HAP-1 (cell line): ENCODE results near the gene TMEM187.

Experiments used
- DNase-seq, 2 experiments: peaks; one replicate each; pipeline ENCODE4 v3.0.0-alpha.2; 2016 to 2020; ENCODE audit warnings: low spot score in 2 of 2
- H3K27me3 ChIP-seq: fragments of 250-450 bp; sonication (Bioruptor Pico); 2 replicates; pipeline ENCODE4 v1.5.1; 2020; ENCODE audit warnings: low read depth, mild to moderate bottlenecking, moderate library complexity
- H3K36me3 ChIP-seq: fragments of 250-450 bp; sonication (Bioruptor Pico); replicated peaks from 2 replicates; pipeline ENCODE4 v1.5.1; 2020; ENCODE audit warnings: mild to moderate bottlenecking
- H3K4me1 ChIP-seq: fragments of 250-450 bp; sonication (Bioruptor Pico); 2 replicates; pipeline ENCODE4 v1.5.1; 2020; ENCODE audit warnings: mild to moderate bottlenecking
- H3K4me3 ChIP-seq: fragments of 250-450 bp; sonication (Bioruptor Pico); 2 replicates; pipeline ENCODE4 v1.5.1; 2020; ENCODE audit warnings: mild to moderate bottlenecking, moderate library complexity
- H3K9me3 ChIP-seq: fragments of 250-450 bp; sonication (Bioruptor Pico); 2 replicates; pipeline ENCODE4 v1.5.1; 2020; ENCODE audit warnings: mild to moderate bottlenecking, moderate library complexity
- in situ Hi-C: fragments of 300-500 bp; cut with MboI; formaldehyde crosslinking; loops from 3 replicates; pipeline ENCODE4 v1.14.3; 2020; ENCODE audit warnings: low sequenced_read_pairs, inconsistent platforms, mixed read lengths

TMEM187 gene

DNA sequence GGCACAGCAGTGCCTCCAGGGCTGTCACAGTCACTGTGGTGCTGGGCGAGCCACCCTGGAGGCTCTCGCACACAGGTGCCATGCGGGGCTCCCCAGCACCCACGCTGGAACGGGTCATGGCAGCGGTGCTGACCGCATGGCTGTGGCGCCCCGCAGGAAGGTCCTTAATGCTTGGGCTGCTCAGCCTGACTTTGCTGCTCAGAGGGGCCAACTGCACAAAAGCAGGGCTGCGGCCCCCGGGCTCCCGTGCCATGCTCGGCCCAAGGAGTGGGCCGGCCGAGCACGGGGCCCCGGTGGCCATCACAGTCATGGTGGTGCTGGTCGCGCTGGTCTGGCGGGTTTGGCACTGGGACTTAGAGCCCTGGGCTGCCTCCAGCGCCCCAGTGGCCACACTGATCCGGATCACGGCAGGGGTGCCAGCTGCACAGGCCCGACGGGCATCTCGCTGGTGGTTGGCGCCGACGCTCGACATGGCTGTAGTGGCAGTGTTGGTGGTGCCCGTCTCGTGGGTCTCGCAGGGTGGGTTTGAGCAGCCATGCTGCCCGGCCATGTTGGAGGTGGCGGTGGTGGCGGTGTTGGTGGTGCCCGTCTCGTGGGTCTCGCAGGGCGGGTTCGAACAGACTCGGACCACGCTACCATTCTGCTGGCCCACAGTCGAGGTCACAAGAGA, 17.9 kb upstream of the TMEM187 start:
- Histone ChIP-seq H3K4me1 (no peaks in the 10 kb centered on the region), H3K27me3 (no peaks in the 10 kb centered on the region), H3K4me3 (no peak overlapping the region), H3K9me3 (no peaks in the 10 kb centered on the region), H3K36me3 (peaks cover 100% of the 10 kb centered on the region)
- DNase-seq, result no peak
- in situ Hi-C loops, result loop anchor here (10.0 kb wide), 1 partner anchor 1010 kb away; no protein-coding TSS in a partner anchor

GRCh38 chrX:153955228-153955732, 17.3 kb upstream of the TMEM187 start:
- Histone ChIP-seq H3K4me3 (no peak overlapping the region), H3K27me3 (no peaks in the 10 kb centered on the region), H3K4me1 (no peaks in the 10 kb centered on the region), H3K9me3 (no peaks in the 10 kb centered on the region), H3K36me3 (peaks cover 100% of the 10 kb centered on the region)
- in situ Hi-C loops, result loop anchor here (10.0 kb wide), 1 partner anchor 1010 kb away; no protein-coding TSS in a partner anchor
- no peak for DNase-seq

- DNase-seq, result no peak
- in situ Hi-C loops, result loop anchor here (10.0 kb wide), 1 partner anchor 1011 kb away; no protein-coding TSS in a partner anchor
- Histone ChIP-seq H3K27me3 (no peaks in the 10 kb centered on the region), H3K9me3 (no peaks in the 10 kb centered on the region), H3K4me3 (no peak overlapping the region), H3K36me3 (peaks cover 100% of the 10 kb centered on the region), H3K4me1 (no peaks in the 10 kb centered on the region)
These were observed 16.3 kb upstream of the TMEM187 start for GRCh38 chrX:153956044-153956907.

DNA sequence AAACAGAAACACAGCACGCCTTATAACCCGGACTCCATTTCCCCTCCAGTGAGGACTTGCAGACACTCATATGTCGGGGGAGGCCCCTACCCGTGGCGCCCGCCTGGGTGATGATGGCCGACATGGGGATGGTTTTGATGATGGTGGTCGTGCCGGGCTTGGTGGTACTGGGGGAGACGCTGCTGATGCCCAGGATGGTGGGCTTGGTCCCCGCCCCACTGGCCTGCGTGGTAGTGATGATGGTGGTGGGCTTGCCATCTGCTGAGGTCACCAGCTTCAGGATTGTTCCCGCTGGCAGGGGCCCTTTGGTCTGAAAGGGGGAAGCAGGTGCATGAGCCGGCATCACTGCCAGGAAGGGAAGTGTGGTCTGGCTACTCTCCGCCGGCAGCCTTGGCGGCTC, 15.3 kb upstream of the TMEM187 start:
- H3K36me3 ChIP-seq, result peaks cover 100% of the 10 kb centered on the region
- H3K4me3 ChIP-seq, result no peak overlapping the region
- DNase-seq, result no peak
- in situ Hi-C loops, result loop anchor here (10.0 kb wide), 1 partner anchor 1012 kb away; no protein-coding TSS in a partner anchor
- H3K4me1 ChIP-seq, result no peaks in the 10 kb centered on the region
- H3K9me3 ChIP-seq, result no peaks in the 10 kb centered on the region
- no peaks in the 10 kb centered on the region for H3K27me3 ChIP-seq

DNA sequence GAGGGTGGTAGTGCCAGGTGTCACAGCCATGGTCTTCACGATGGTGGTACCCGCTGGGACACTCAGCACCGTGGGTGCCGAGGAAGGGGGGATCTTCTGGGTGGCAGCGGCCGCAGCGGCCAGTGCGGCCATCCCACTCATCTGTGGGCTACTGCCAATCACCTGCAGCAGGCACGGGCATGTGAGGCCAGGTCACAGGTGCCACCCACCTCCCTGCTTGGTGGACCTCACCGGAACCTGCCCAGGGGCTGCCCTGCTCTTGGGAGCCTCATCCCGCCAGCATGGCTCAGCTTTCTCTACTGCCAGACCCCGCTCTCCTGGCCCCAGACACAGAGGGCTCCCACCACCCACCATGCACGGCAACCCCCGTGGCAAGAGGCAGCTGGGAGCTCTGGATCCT, 13.9 kb upstream of the TMEM187 start:
- no peak for DNase-seq
- H3K9me3 ChIP-seq, result no peaks in the 10 kb centered on the region
- H3K27me3 ChIP-seq, result no peaks in the 10 kb centered on the region
- peaks cover 100% of the 10 kb centered on the region for H3K36me3 ChIP-seq
- in situ Hi-C loops, result loop anchor here (10.0 kb wide), 1 partner anchor 1014 kb away; no protein-coding TSS in a partner anchor
- H3K4me1 ChIP-seq, result no peaks in the 10 kb centered on the region
- no peak overlapping the region for H3K4me3 ChIP-seq

DNA sequence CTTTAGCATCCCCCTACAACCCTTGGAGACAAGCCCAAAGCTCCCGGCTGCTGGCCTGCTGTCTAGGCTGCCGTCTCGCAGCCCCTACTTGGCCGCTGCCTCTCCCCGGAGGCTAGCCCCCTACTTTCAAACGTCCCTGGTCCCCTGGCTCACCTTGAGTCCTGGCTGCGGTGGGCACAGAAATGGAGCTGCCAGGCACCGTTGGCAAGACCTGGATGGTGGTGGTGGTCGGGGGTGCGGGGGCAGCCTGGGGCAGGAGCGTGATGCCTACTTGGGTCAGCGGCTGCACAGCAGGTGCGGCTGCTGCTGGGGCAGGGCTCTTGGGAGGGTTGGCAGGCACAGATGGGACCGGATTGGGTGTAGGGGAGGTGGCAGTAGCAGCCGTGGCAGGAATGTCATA, 12.9 kb upstream of the TMEM187 start:
- in situ Hi-C loops, result loop anchor here (10.0 kb wide), 1 partner anchor 1015 kb away; no protein-coding TSS in a partner anchor

GRCh38 chrX:153960077-153960476, 12.5 kb upstream of the TMEM187 start:
- Histone ChIP-seq H3K27me3 (no peaks in the 10 kb centered on the region), H3K36me3 (peaks cover 100% of the 10 kb centered on the region), H3K9me3 (no peaks in the 10 kb centered on the region), H3K4me1 (no peaks in the 10 kb centered on the region), H3K4me3 (no peak overlapping the region)
- DNase-seq, result no peak
- in situ Hi-C loops, result no loop called here

More for the DNA sequence above, 12.9 kb upstream of the TMEM187 start:
- no peaks in the 10 kb centered on the region for H3K4me1 ChIP-seq
- H3K27me3 ChIP-seq, result no peaks in the 10 kb centered on the region
- no peak for DNase-seq
- H3K36me3 ChIP-seq, result peaks cover 100% of the 10 kb centered on the region
- no peak overlapping the region for H3K4me3 ChIP-seq
- H3K9me3 ChIP-seq, result no peaks in the 10 kb centered on the region

DNA sequence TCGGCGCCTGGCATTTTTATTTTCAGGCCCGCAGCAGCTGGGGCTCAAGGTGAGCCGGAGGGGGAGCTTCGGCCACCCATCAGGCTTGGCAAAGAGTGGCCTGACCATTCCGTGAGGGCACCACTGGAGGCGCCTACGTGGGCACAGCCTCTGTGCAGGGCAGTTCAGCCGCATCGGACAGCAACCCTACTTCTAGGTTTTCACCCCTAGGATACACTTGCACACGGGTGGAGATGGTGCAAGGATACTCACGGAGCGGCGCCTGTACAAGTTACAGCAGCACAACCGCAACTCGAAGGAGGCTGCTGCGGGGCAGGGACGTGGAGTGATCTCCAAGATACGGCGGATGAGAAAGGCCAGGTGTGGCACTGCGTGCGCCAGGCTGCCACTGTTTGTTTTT, 11.8 kb upstream of the TMEM187 start:
- H3K36me3 ChIP-seq, result peaks cover 94% of the 10 kb centered on the region
- H3K4me3 ChIP-seq, result no peak overlapping the region
- no peaks in the 10 kb centered on the region for H3K4me1 ChIP-seq
- in situ Hi-C loops, result no loop called here
- no peaks in the 10 kb centered on the region for H3K9me3 ChIP-seq
- H3K27me3 ChIP-seq, result no peaks in the 10 kb centered on the region
- no peak for DNase-seq

- Histone ChIP-seq H3K4me3 (no peak overlapping the region), H3K4me1 (no peaks in the 10 kb centered on the region), H3K27me3 (no peaks in the 10 kb centered on the region), H3K36me3 (peaks cover 89% of the 10 kb centered on the region), H3K9me3 (no peaks in the 10 kb centered on the region)
- no peak for DNase-seq
- in situ Hi-C loops, result no loop called here
These were observed 11.3 kb upstream of the TMEM187 start for GRCh38 chrX:153961292-153961691.

- no peaks in the 10 kb centered on the region for H3K27me3 ChIP-seq
- no peak for DNase-seq
- in situ Hi-C loops, result no loop called here
- no peaks in the 10 kb centered on the region for H3K9me3 ChIP-seq
- peaks cover 81% of the 10 kb centered on the region for H3K36me3 ChIP-seq
- no peak overlapping the region for H3K4me3 ChIP-seq
- H3K4me1 ChIP-seq, result peaks cover 7% of the 10 kb centered on the region
These were observed 9.0 kb upstream of the TMEM187 start for GRCh38 chrX:153963546-153963945.

DNA sequence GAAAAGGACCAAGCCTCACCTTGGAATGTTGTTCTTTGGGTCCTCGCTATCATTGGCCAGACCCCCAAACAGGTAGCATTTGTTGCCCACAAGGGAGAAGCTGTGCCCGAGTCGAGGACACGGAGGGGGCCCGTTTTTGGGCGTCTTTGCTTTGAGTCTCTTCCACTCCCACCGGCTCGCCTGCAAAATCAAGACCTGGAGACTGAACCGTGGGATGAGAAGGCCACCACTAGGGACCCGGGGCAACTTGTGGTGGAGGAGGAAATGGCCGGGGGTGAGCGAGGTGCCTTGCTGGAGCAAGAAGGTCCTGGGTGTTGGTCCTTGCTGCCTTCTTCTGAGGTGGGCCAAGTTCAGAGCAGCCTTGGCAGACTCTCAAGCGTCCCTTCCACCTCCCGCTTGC, 8.4 kb upstream of the TMEM187 start:
- peaks cover 80% of the 10 kb centered on the region for H3K36me3 ChIP-seq
- H3K9me3 ChIP-seq, result no peaks in the 10 kb centered on the region
- no peak for DNase-seq
- in situ Hi-C loops, result no loop called here
- H3K27me3 ChIP-seq, result no peaks in the 10 kb centered on the region
- H3K4me1 ChIP-seq, result peaks cover 13% of the 10 kb centered on the region
- H3K4me3 ChIP-seq, result no peak overlapping the region

DNA sequence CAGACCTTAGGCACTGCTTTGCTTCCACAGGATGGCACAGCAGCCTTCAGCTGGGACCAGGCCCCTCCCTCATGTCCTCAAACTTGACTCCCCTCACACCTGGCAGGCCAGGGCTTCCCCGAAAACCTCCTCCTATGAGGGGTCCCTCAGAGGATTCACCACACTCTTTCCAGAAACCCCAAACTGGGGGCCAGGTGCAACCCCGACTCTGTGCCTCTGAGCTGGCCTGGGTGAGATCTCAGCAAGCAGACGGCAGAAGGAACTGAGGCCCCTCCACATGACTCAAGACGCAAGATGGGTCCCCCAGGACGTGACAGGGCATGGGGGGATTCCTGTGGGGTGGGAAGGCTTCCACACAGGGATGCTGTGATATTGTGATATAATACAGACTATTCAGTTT, 7.1 kb upstream of the TMEM187 start:
- H3K4me3 ChIP-seq, result no peak overlapping the region
- peaks cover 74% of the 10 kb centered on the region for H3K36me3 ChIP-seq
- H3K4me1 ChIP-seq, result peaks cover 16% of the 10 kb centered on the region
- no peaks in the 10 kb centered on the region for H3K27me3 ChIP-seq
- no peak for DNase-seq
- in situ Hi-C loops, result no loop called here
- H3K9me3 ChIP-seq, result no peaks in the 10 kb centered on the region

DNA sequence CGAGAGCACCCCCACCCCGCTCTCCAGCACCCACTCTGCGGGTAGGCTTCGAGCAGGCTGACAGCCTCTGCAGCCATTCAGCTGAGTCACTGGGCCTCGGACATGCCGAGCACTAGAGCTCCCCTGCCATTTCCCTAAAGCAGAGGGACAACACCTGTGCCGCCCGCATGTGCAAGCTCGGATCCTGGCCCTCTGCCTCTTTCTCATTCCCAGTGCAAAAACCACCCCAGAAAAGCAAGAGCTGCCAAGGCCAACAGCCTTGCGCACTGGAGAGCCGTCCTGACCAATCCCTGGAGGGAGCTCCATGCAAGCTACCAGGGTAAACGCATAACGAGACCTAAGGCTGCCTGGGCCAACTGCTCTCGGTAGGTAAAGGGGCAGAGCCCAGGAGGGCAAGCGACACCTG, 6.3 kb upstream of the TMEM187 start:
- Histone ChIP-seq H3K4me3 (no peak overlapping the region), H3K27me3 (no peaks in the 10 kb centered on the region), H3K9me3 (no peaks in the 10 kb centered on the region), H3K36me3 (peaks cover 71% of the 10 kb centered on the region), H3K4me1 (peaks cover 16% of the 10 kb centered on the region)
- in situ Hi-C loops, result no loop called here
- no peak for DNase-seq
